Activated naive CD8-positive, alpha-beta T cell treated with anti-CD3 and anti-CD28 coated beads, Interleukin-2, amount 50 U/mL, for 16 hours (primary cell): ENCODE measurements around the gene TFR2.

ENCODE experiments used
- DNase-seq: peaks from one replicate; pipeline ENCODE4 v3.0.0-alpha.2; 2020; ENCODE audit warnings: low read depth, low spot score

TFR2 gene

GRCh38 chr7:100613412-100614175, 27.8 kb downstream of the TFR2 start:
- DNase-seq, result no peak

- DNase-seq, result no peak
These were observed 28.5 kb downstream of the TFR2 start for GRCh38 chr7:100612730-100613390.

- DNase-seq, result peak; percentile 94
These were observed 29.2 kb downstream of the TFR2 start, which contains the start of gene MOSPD3 for GRCh38 chr7:100611983-100612729. TSS of gene MOSPD3 (plus strand) at chr7:100612540. CDS start at chr7:100612792, 252 bp downstream.

- DNase-seq, result no peak
These were observed 31.4 kb downstream of the TFR2 start for GRCh38 chr7:100609958-100610357.

GRCh38 chr7:100607111-100607510, 34.2 kb downstream of the TFR2 start:
- no peak for DNase-seq

- DNase-seq, result no peak
These were observed 35.0 kb downstream of the TFR2 start for GRCh38 chr7:100606313-100606712.

- no peak for DNase-seq
These were observed 36.1 kb downstream of the TFR2 start for GRCh38 chr7:100604976-100605911.

- DNase-seq, result peak; percentile 32
These were observed 37.0 kb downstream of the TFR2 start for GRCh38 chr7:100604028-100604975.

- DNase-seq, result no peak
These were observed 37.7 kb downstream of the TFR2 start for GRCh38 chr7:100603726-100604027.

GRCh38 chr7:100602889-100603725, 38.2 kb downstream of the TFR2 start:
- no peak for DNase-seq

GRCh38 chr7:100600730-100601038, 40.7 kb downstream of the TFR2 start:
- DNase-seq, result no peak

- DNase-seq, result no peak
These were observed 41.2 kb downstream of the TFR2 start for GRCh38 chr7:100599911-100600729.

GRCh38 chr7:100598425-100598824, 42.9 kb downstream of the TFR2 start:
- DNase-seq, result no peak

- no peak for DNase-seq
These were observed 46.2 kb downstream of the TFR2 start for GRCh38 chr7:100595188-100595587.

GRCh38 chr7:100591596-100591995, 49.8 kb downstream of the TFR2 start:
- DNase-seq, result no peak

- DNase-seq, result no peak
These were observed 51.1 kb downstream of the TFR2 start for GRCh38 chr7:100590077-100590737.

- DNase-seq, result no peak
These were observed 51.9 kb downstream of the TFR2 start for GRCh38 chr7:100589341-100589947.

- no peak for DNase-seq
These were observed 52.9 kb downstream of the TFR2 start for GRCh38 chr7:100588438-100588837.
